Peyer's patch (tissue), 4 donors: ENCODE data around the gene LRTM1. TPM values are rescaled to one million over a fixed set of nuclear protein-coding genes. Genes with fewer than 3 reads are reported as not detected.

ENCODE experiments used
- DNase-seq, 3 donors: peaks; one replicate each; pipeline ENCODE4 v3.0.0-alpha.2; 2017 to 2019
- H3K27ac ChIP-seq, 4 donors: fragments of 200-600 bp; sonication (generic); one replicate each; pipeline ENCODE4 v1.5.1; 2016 to 2019
- H3K27me3 ChIP-seq, 2 donors: fragments of 200-600 bp; sonication (generic); one replicate each; pipeline ENCODE4 v1.5.1; 2019
- H3K36me3 ChIP-seq, 3 donors: fragments of 200-600 bp; sonication (generic); one replicate each; pipeline ENCODE4 v1.5.1; 2016 to 2019
- H3K4me1 ChIP-seq, 4 donors: fragments of 200-600 bp; sonication (generic); one replicate each; pipeline ENCODE4 v1.5.1; 2016 to 2019
- H3K4me3 ChIP-seq, 4 donors: fragments of 200-600 bp; sonication (generic); 1 replicate in 3 of 4; 2 replicates in 1 of 4; pipeline ENCODE4 v1.5.1; 2016 to 2019; ENCODE audit warnings: mild to moderate bottlenecking in 1 of 4
- H3K9me3 ChIP-seq, 4 donors: fragments of 200-600 bp; sonication (generic); one replicate each; pipeline ENCODE4 v1.5.1; 2016 to 2019; ENCODE audit warnings: mild to moderate bottlenecking in 1 of 4
- POLR2A ChIP-seq, 2 donors: fragments of 450-650 bp; IDR thresholded peaks; one replicate each; pipeline ENCODE4 v1.5.1; 2017; ENCODE audit warnings: antibody characterized with exemption in 2 of 2, mild to moderate bottlenecking in 2 of 2, moderate library complexity in 2 of 2
- total RNA-seq, 4 donors: library from RNA; depleted of rRNA; stranded (reverse); fragments of >200 nt; gene quantifications; one replicate each; pipeline ENCODE4 v1.1.0, GENCODE V29; 2016
- TF ChIP-seq, protein P1 (sequence below), 6 experiments: fragments of 450-650 bp in 4 of 6; fragments of 200-600 bp in 2 of 6; sonication (generic) in 1 of 6; IDR thresholded peaks; one replicate each; pipeline ENCODE4 v1.5.1; 2017 to 2019; ENCODE audit warnings: antibody characterized with exemption in 6 of 6, mild to moderate bottlenecking in 3 of 6, moderate library complexity in 1 of 6

LRTM1 gene
- total RNA-seq, 4 donors from 2014 or later, result not detected

DNA sequence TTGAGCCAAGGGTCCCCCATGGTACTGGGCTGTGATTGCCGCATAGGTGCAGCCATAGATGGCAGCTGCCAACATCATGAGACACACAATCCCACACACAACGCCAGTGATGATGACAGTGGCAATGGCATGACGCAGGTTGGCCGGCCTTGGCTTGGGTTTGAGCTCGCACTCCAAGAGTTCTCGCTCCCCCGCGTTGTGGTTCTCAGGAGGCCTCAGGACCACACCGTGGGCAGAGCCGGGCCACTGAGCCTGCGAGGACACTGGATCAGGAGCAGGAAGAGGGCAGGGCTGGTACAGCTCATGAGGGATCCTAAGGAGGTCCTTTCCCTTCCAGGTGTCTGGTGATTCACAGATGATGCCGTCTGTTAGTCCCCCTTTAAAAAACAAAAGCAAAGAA, 9.3 kb downstream of the LRTM1 start:
- Histone ChIP-seq H3K36me3 (no peaks in the 10 kb centered on the region), H3K4me3 (no peak overlapping the region), H3K9me3 (no peaks in the 10 kb centered on the region), H3K4me1 (no peaks in the 10 kb centered on the region), H3K27ac (no peak overlapping the region), H3K27me3 (no peaks in the 10 kb centered on the region)
- DNase-seq, result no peak
- TF ChIP-seq, protein P1, sequence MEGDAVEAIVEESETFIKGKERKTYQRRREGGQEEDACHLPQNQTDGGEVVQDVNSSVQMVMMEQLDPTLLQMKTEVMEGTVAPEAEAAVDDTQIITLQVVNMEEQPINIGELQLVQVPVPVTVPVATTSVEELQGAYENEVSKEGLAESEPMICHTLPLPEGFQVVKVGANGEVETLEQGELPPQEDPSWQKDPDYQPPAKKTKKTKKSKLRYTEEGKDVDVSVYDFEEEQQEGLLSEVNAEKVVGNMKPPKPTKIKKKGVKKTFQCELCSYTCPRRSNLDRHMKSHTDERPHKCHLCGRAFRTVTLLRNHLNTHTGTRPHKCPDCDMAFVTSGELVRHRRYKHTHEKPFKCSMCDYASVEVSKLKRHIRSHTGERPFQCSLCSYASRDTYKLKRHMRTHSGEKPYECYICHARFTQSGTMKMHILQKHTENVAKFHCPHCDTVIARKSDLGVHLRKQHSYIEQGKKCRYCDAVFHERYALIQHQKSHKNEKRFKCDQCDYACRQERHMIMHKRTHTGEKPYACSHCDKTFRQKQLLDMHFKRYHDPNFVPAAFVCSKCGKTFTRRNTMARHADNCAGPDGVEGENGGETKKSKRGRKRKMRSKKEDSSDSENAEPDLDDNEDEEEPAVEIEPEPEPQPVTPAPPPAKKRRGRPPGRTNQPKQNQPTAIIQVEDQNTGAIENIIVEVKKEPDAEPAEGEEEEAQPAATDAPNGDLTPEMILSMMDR (IDR thresholded peaks at IDR 0.05), result no peak
- no peak for TF ChIP-seq POLR2A (IDR thresholded peaks at IDR 0.05)

DNA sequence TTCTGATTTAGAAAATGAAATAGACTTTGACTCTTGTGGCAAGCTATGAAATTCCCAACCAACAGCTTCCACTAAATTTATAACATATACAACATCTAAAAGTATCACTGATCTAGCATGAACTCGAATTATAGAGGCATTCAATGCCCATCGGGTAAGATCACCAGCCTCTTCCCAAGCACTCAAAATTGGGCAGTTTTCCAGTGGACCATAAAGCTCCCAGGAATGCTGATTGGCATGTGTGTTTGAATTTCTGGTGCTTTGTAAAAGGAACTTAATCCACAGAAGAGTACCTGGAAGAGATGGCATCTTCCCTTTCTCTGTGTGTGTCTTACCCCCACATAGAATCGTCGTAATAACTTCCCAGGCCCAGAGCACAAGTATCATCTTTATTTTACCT, 10.0 kb downstream of the LRTM1 start:
- H3K27ac ChIP-seq, result no peak overlapping the region
- H3K4me3 ChIP-seq, result no peak overlapping the region
- no peaks in the 10 kb centered on the region for H3K4me1 ChIP-seq
- H3K9me3 ChIP-seq, result no peaks in the 10 kb centered on the region
- H3K36me3 ChIP-seq, result no peaks in the 10 kb centered on the region
- no peaks in the 10 kb centered on the region for H3K27me3 ChIP-seq
- no peak for DNase-seq
- TF ChIP-seq POLR2A (IDR thresholded peaks at IDR 0.05), result no peak
- TF ChIP-seq, protein P1 (IDR thresholded peaks at IDR 0.05), result no peak

- Histone ChIP-seq H3K4me3 (no peak overlapping the region), H3K4me1 (no peaks in the 10 kb centered on the region), H3K36me3 (no peaks in the 10 kb centered on the region), H3K9me3 (no peaks in the 10 kb centered on the region), H3K27me3 (no peaks in the 10 kb centered on the region), H3K27ac (no peak overlapping the region)
- no peak for DNase-seq
- TF ChIP-seq, protein P1 (IDR thresholded peaks at IDR 0.05), result no peak
- no peak for TF ChIP-seq POLR2A (IDR thresholded peaks at IDR 0.05)
Observed at GRCh38 chr3:54917174-54917573, 10.7 kb downstream of the LRTM1 start.

- Histone ChIP-seq H3K4me1 (no peaks in the 10 kb centered on the region), H3K36me3 (no peaks in the 10 kb centered on the region), H3K9me3 (no peaks in the 10 kb centered on the region), H3K4me3 (no peak overlapping the region), H3K27me3 (no peaks in the 10 kb centered on the region), H3K27ac (no peak overlapping the region)
- no peak for TF ChIP-seq POLR2A (IDR thresholded peaks at IDR 0.05)
- TF ChIP-seq, protein P1 (IDR thresholded peaks at IDR 0.05), result no peak
- no peak for DNase-seq
Observed at GRCh38 chr3:54916732-54917131, 11.1 kb downstream of the LRTM1 start.

DNA sequence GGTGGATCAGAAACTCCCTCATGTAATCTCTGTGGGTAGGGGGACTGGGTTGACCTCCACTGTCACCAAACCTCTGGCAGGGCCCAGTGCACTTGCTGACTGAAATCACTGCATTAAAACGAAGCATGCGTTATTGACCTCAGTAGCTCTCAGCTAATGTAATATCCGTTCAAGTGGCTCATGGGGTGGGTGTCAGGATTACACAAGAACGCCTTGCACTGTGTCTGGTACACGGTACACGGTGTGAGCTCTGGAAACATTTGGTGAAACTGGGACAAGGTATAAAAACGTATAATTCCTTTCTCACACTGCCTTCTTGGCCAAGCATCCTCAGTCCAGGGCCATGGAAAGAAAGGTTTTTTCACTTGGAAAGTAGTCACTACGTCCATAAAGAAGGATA, 11.9 kb downstream of the LRTM1 start:
- Histone ChIP-seq H3K4me3 (no peak overlapping the region), H3K27me3 (no peaks in the 10 kb centered on the region), H3K4me1 (no peaks in the 10 kb centered on the region), H3K9me3 (no peaks in the 10 kb centered on the region), H3K27ac (no peak overlapping the region), H3K36me3 (no peaks in the 10 kb centered on the region)
- no peak for TF ChIP-seq POLR2A (IDR thresholded peaks at IDR 0.05)
- TF ChIP-seq, protein P1 (IDR thresholded peaks at IDR 0.05), result no peak
- no peak for DNase-seq

DNA sequence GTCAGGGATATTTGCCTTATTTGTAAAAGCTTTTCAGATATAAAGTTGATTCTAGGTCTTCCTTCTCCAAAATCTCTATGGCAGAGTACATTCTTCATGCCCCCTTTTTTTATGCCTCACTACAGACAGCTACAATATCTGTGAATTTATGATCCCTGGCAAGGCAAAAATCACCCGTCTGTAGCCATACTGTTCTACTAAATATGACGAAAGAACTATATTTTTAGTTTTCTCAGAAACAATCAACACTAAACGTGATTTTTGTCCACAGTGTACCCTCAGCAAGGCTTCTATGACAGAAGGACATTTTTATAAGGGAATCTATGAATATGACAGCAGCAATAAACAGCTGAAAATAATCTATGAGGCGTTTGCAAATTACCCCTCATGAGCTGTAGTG, 12.7 kb downstream of the LRTM1 start:
- no peak overlapping the region for H3K4me3 ChIP-seq
- H3K4me1 ChIP-seq, result no peaks in the 10 kb centered on the region
- no peak overlapping the region for H3K27ac ChIP-seq
- no peaks in the 10 kb centered on the region for H3K9me3 ChIP-seq
- TF ChIP-seq, protein P1 (IDR thresholded peaks at IDR 0.05), result no peak
- no peak for TF ChIP-seq POLR2A (IDR thresholded peaks at IDR 0.05)
- DNase-seq, result no peak
- no peaks in the 10 kb centered on the region for H3K27me3 ChIP-seq
- no peaks in the 10 kb centered on the region for H3K36me3 ChIP-seq
